ENCODE measurements around the gene PRICKLE4. TPM values are rescaled to one million over a fixed set of nuclear protein-coding genes. Genes with fewer than 3 reads are reported as not detected.

Gene PRICKLE4, protein sequence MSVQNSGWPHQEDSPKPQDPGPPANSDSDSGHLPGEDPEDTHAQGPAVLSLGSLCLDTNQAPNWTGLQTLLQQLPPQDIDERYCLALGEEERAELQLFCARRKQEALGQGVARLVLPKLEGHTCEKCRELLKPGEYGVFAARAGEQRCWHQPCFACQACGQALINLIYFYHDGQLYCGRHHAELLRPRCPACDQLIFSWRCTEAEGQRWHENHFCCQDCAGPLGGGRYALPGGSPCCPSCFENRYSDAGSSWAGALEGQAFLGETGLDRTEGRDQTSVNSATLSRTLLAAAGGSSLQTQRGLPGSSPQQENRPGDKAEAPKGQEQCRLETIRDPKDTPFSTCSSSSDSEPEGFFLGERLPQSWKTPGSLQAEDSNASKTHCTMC
- 1 to 10 TPM in 2 of 4 donors, under 1 TPM in 1, not detected in 1; 0.89 to 1.7 (median 1.6) TPM for polyA plus RNA-seq
- long read RNA-seq, donor 1 = 0 reads
- long read RNA-seq, donor 2 = 0 reads
- long read RNA-seq, donor 3 = 0 reads
- long read RNA-seq, donor 4 = 0 reads
- long read RNA-seq, donor 5 = 0 reads
- long read RNA-seq, donor 6 = 0 reads
- long read RNA-seq, donor 7 = 0 reads
- long read RNA-seq, donor 8 = 0 reads
- long read RNA-seq, donor 9 = 0 reads
- long read RNA-seq, donor 10 = 0 reads

DNA sequence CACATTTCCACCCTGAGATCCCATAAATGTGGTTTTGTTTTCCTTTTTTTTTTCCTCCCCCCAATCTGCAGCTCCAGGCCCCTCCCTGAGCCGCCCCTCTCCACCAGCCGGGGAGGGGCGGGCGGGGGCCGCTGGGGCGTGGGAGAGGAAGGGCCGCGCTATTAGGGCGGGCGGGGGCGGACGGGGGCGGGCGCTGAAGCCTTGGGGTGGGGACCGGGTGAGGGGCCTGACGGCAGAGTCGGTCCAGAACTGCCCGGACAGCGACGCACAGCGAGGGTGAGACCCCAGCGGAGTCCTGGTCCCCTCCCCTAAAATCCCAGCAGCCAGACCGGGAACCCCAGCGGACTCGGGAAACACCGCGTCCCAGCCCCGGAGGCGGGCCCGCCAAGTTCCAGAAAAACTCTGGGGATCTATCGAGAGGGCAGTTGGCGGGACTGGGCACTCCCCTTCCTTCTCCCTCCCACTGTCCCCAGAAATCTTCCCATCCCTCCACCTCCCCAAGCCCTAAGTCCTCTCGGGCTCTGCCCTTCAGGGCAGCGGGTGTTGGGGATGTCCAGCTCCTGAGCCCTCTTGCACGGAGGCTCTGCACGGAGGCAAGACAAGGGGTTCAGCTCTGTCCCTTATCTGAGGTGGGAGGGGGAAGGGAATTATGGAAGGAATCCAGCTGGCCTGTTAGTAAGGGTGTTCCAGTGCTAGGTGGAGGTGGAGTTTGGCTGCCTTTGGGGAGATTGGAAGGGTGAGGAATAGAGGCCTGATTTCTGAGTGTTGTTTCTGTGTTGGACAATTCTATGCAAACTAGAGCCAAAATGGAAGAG is at the start of gene PRICKLE4:
PRICKLE4 (plus strand) TSS at position 232 of the 815 bp plus-strand sequence. CDS start 2,692 bp downstream, outside the sequence.
- WGBS, 3 donors = 0 to 2% (median 2%) methylated on average over 33 to 36 of the region's 36 CpGs

DNA sequence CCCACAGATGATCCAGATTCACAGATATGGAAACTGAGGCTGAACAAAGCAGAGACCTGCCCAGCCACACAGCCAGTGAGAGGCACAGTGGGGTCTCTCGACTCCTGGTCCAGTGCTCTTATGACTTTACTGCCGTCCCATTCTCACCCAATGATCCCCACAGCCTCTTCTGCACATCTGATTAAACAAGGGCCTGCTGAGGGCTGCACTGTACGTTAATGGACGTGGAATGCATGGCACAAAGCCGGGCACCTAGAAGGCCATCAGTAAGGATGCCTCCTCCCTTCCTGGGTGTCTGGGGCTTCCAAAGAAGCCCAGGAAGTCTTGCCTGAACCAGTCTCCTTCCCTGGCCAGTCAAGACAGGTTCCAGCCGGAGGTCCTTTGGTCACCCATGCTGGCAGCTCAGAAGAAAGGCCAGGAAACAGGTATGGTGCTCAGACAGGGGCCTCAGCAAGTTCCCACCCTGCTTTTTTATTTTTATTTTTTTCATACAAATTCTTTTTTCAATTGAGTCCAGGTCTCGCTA is 49.0 kb upstream of the PRICKLE4 start:
- no peak for DNase-seq
- peak overlapping the region in 1 of 3 donors; percentile 70 for H3K4me3 ChIP-seq (ENCODE audit: low read depth in 1 of 3, low read length in 3 of 3)

More for the DNA sequence above, at the start of gene PRICKLE4:
- no peak for FAIRE-seq
- H3K4me3 ChIP-seq (ENCODE audit: low read depth in 1 of 3, low read length in 3 of 3) = peak within 1 kb of the TSS; percentile 59 to 78 (median 76)
- H3K36me3 ChIP-seq (ENCODE audit: control insufficient read depth in 3 of 3, insufficient read depth in 2 of 3, low read depth in 1 of 3, low read length in 3 of 3) = peaks cover 0 to 21% (median 0%) of the 10 kb centered on the region in 3 donors
- peak; percentile 57 to 60 for DNase-seq
- peak within 1 kb of the TSS; percentile 6 to 87 (median 72) for H3K27ac ChIP-seq (ENCODE audit: low read depth in 1 of 3, low read length in 2 of 3)
- H3K4me1 ChIP-seq (ENCODE audit: control insufficient read depth in 3 of 3, insufficient read depth in 2 of 3, low read depth in 1 of 3, low read length in 2 of 3) = peaks cover 0 to 27% (median 3%) of the 10 kb centered on the region in 3 donors
- no peaks in the 10 kb centered on the region for H3K9me3 ChIP-seq (ENCODE audit: control insufficient read depth in 2 of 2, insufficient read depth in 1 of 2, low read depth in 1 of 2, low read length in 1 of 2)
- H3K27me3 ChIP-seq (ENCODE audit: control insufficient read depth in 3 of 3, insufficient read depth in 3 of 3, low read length in 3 of 3) = no peaks in the 10 kb centered on the region

DNA sequence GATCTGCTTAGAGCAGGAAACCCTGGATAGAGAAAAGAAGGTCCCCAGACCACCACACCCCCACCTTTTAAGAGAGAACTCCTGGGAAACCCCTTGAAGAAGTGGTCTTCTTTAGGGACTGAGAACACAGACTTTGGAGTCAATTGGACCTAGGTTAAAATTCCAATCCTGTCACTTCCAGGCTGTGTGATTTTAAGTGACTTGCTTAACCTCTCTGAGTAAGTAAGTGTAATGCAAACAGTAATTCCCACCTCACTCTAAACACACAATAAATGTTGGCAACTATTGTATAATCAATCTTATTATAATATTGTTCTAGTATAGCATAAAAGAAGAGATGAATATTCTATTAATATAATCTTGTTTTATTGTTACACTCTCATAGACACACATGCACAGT is 48.4 kb upstream of the PRICKLE4 start:
- H3K4me3 ChIP-seq (ENCODE audit: low read depth in 1 of 3, low read length in 3 of 3) = peak overlapping the region in 1 of 3 donors; percentile 70
- H3K27ac ChIP-seq (ENCODE audit: low read depth in 1 of 3, low read length in 2 of 3) = peak overlapping the region in 1 of 3 donors; percentile 99

More for the DNA sequence above, 49.0 kb upstream of the PRICKLE4 start:
- WGBS, 3 donors = 85 to 93% (median 92%) methylated on average over 7 of the region's 7 CpGs
- Histone ChIP-seq H3K27ac (ENCODE audit: low read depth in 1 of 3, low read length in 2 of 3) (peak overlapping the region in 1 of 3 donors; percentile 99), H3K9me3 (ENCODE audit: control insufficient read depth in 2 of 2, insufficient read depth in 1 of 2, low read depth in 1 of 2, low read length in 1 of 2) (no peaks in the 10 kb centered on the region), H3K27me3 (ENCODE audit: control insufficient read depth in 3 of 3, insufficient read depth in 3 of 3, low read length in 3 of 3) (no peaks in the 10 kb centered on the region), H3K36me3 (ENCODE audit: control insufficient read depth in 3 of 3, insufficient read depth in 2 of 3, low read depth in 1 of 3, low read length in 3 of 3) (peaks cover 0 to 57% (median 0%) of the 10 kb centered on the region in 3 donors), H3K4me1 (ENCODE audit: control insufficient read depth in 3 of 3, insufficient read depth in 2 of 3, low read depth in 1 of 3, low read length in 2 of 3) (peaks cover 0 to 79% (median 10%) of the 10 kb centered on the region in 3 donors)
- no peak for FAIRE-seq

DNA sequence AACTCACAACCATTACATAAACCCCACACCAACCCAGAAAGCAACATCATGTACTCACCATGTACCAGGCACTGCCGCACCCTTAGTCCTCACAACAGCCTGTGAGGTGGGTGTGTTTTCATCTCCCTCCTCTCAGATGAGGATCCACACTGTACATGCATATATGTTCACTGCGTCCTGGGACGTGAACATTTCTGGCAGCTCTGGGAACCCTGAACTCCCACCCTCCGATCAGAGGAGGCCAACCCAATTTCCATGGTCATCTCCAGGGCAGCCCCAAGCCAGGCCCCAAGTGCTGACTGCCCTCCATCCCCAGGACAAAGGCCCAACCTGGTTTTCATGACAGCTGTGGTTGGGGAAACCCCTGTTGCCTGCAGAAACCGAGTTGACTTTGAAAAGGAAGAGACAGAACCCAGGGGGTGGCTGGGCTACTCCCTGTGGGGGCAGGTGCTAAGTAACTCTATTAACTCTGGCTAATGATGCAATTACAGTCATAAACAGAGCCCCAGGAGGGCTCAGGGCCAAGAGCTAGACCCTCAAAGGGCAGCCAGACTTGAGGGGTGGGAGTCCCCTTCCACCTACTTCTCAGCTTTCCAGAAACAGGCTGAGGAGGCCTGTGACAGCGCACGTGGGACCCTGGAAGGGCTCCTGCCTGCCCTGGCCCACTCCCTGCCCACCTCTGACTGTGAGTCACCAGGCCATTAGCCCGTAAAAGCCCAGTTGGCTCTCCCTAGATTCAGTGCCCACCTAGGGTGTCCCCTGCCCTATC is 47.8 kb upstream of the PRICKLE4 start:
- H3K4me1 ChIP-seq (ENCODE audit: control insufficient read depth in 3 of 3, insufficient read depth in 2 of 3, low read depth in 1 of 3, low read length in 2 of 3) = peaks cover 0 to 71% (median 10%) of the 10 kb centered on the region in 3 donors
- no peaks in the 10 kb centered on the region for H3K9me3 ChIP-seq (ENCODE audit: control insufficient read depth in 2 of 2, insufficient read depth in 1 of 2, low read depth in 1 of 2, low read length in 1 of 2)
- DNase-seq (peak; percentile 18 to 79), FAIRE-seq (no peak)
- peaks cover 0 to 46% (median 0%) of the 10 kb centered on the region in 3 donors for H3K36me3 ChIP-seq (ENCODE audit: control insufficient read depth in 3 of 3, insufficient read depth in 2 of 3, low read depth in 1 of 3, low read length in 3 of 3)
- no peaks in the 10 kb centered on the region for H3K27me3 ChIP-seq (ENCODE audit: control insufficient read depth in 3 of 3, insufficient read depth in 3 of 3, low read length in 3 of 3)
- H3K4me3 ChIP-seq (ENCODE audit: low read depth in 1 of 3, low read length in 3 of 3) = peak overlapping the region in 1 of 3 donors; percentile 70
- peak overlapping the region in 2 of 3 donors; percentile 83 to 99 for H3K27ac ChIP-seq (ENCODE audit: low read depth in 1 of 3, low read length in 2 of 3)
- 58 to 61% (median 59%) methylated on average over 8 of the region's 8 CpGs for WGBS, 3 donors

More for the DNA sequence above, 48.4 kb upstream of the PRICKLE4 start:
- peaks cover 0 to 77% (median 10%) of the 10 kb centered on the region in 3 donors for H3K4me1 ChIP-seq (ENCODE audit: control insufficient read depth in 3 of 3, insufficient read depth in 2 of 3, low read depth in 1 of 3, low read length in 2 of 3)
- H3K27me3 ChIP-seq (ENCODE audit: control insufficient read depth in 3 of 3, insufficient read depth in 3 of 3, low read length in 3 of 3) = no peaks in the 10 kb centered on the region
- DNase-seq = no peak
- peaks cover 0 to 53% (median 0%) of the 10 kb centered on the region in 3 donors for H3K36me3 ChIP-seq (ENCODE audit: control insufficient read depth in 3 of 3, insufficient read depth in 2 of 3, low read depth in 1 of 3, low read length in 3 of 3)
- H3K9me3 ChIP-seq (ENCODE audit: control insufficient read depth in 2 of 2, insufficient read depth in 1 of 2, low read depth in 1 of 2, low read length in 1 of 2) = no peaks in the 10 kb centered on the region
- no peak for FAIRE-seq

DNA sequence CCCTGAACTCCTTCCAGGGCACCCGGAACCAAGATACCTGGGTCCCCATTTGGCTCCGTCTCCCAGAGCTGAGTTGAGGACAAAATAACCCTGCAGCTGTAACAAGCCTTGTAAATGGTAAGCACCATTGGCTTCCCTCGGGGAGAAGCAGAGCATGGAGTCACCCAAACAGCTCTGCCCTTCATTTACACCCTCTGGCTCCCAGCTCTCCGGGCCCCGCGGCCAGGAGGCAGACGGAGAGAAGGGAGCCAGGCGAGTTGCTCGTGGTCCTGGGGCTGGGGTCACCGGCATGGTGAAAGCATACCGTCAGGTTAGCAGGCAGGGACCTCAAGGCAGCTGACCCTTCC is 47.2 kb upstream of the PRICKLE4 start:
- H3K27me3 ChIP-seq (ENCODE audit: control insufficient read depth in 3 of 3, insufficient read depth in 3 of 3, low read length in 3 of 3) = no peaks in the 10 kb centered on the region
- no peaks in the 10 kb centered on the region for H3K9me3 ChIP-seq (ENCODE audit: control insufficient read depth in 2 of 2, insufficient read depth in 1 of 2, low read depth in 1 of 2, low read length in 1 of 2)
- DNase-seq = no peak
- no peak for FAIRE-seq
- H3K4me1 ChIP-seq (ENCODE audit: control insufficient read depth in 3 of 3, insufficient read depth in 2 of 3, low read depth in 1 of 3, low read length in 2 of 3) = peaks cover 0 to 65% (median 10%) of the 10 kb centered on the region in 3 donors
- H3K36me3 ChIP-seq (ENCODE audit: control insufficient read depth in 3 of 3, insufficient read depth in 2 of 3, low read depth in 1 of 3, low read length in 3 of 3) = peaks cover 0 to 41% (median 0%) of the 10 kb centered on the region in 3 donors
- peak overlapping the region in 2 of 3 donors; percentile 83 to 99 for H3K27ac ChIP-seq (ENCODE audit: low read depth in 1 of 3, low read length in 2 of 3)
- 46 to 70% (median 65%) methylated on average over 11 of the region's 11 CpGs for WGBS, 3 donors
- H3K4me3 ChIP-seq (ENCODE audit: low read depth in 1 of 3, low read length in 3 of 3) = peak overlapping the region; percentile 70 to 91 (median 88)

DNA sequence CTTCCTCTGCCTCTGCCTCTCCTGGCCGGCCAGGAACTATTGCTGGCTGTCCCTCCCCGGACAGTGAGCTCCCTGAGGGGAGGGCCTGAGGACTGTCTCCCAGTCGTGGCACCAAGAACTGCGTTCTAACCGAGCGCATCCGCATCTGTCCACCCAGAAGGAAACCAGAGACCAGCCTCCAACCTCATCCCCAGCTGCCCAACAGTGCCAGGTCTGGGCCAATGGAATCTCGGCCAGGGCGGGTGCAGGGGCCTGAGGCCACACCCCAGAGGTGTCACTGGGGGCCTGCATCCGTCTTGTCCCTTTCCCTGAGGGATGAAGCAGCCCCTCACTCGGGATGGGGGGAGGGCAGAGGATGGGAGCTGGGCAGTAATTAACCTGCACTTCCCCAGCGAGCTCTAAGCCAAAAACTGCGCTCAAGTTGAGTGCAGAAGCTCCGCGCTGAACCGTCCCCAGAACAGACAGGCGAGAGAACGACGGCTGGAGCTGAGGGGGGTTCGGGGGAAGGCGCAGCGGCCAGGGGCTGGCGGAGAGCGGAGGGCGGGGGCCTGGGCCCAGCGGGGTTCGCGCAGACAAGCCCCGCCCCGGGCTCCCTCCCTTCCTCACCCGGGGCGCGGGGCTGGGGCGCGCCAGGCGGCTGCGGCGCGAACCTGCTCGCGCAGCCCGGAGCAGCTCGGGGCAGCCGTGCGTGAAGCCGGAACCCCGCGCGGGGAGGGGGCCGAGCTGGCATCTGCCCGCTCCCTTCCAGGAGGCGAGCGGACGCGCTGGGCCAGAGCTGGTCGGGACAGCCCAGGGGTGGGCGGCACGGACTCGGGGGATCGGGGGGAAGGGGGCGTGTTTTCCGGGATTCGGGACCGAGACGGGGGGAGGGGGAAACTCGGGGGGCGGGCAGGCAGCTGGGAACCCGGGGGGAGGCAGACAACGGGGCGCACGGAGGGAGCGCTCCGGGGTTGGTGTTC is 46.6 kb upstream of the PRICKLE4 start:
- Histone ChIP-seq H3K4me1 (ENCODE audit: control insufficient read depth in 3 of 3, insufficient read depth in 2 of 3, low read depth in 1 of 3, low read length in 2 of 3) (peaks cover 0 to 61% (median 6%) of the 10 kb centered on the region in 3 donors), H3K4me3 (ENCODE audit: low read depth in 1 of 3, low read length in 3 of 3) (peak overlapping the region; percentile 70 to 91 (median 88)), H3K27me3 (ENCODE audit: control insufficient read depth in 3 of 3, insufficient read depth in 3 of 3, low read length in 3 of 3) (no peaks in the 10 kb centered on the region), H3K36me3 (ENCODE audit: control insufficient read depth in 3 of 3, insufficient read depth in 2 of 3, low read depth in 1 of 3, low read length in 3 of 3) (peaks cover 0 to 35% (median 0%) of the 10 kb centered on the region in 3 donors), H3K9me3 (ENCODE audit: control insufficient read depth in 2 of 2, insufficient read depth in 1 of 2, low read depth in 1 of 2, low read length in 1 of 2) (no peaks in the 10 kb centered on the region), H3K27ac (ENCODE audit: low read depth in 1 of 3, low read length in 2 of 3) (peak overlapping the region; percentile 70 to 99 (median 83))
- FAIRE-seq = no peak
- 2 to 6% (median 3%) methylated on average over 35 to 73 of the region's 73 CpGs for WGBS, 3 donors
- peak; percentile 49 to 93 for DNase-seq
